ENCODE measurements around the gene ZNF385B.

DNA sequence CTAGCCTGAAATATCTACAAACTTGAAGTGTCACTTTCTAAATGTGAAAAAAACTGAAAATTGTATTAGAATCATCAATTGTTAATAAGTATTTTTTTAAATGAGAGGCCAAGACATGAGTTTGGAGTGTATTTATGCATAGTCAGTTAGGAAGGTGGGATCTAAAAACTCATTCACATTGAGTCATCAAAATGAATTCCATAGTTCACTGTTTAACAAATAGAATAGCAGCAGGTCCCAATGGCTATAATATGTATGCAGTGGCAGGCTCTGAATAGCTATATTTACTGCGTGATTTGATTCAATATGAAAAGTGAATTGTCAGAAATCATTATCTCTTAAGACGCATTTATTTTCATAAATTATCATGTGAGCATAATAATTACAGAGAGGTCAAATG lies 256.1 kb downstream of the ZNF385B start:
- TF ChIP-seq GATA3 (IDR thresholded peaks at IDR 0.05; ENCODE audit: low read depth, low read length) (no peak), GATA2 (IDR thresholded peaks at IDR 0.05; ENCODE audit: low read depth, low read length) (no peak)
